ENCODE results near the gene ADAMTS9. TPM values are rescaled to one million over a fixed set of nuclear protein-coding genes. Genes with fewer than 3 reads are reported as not detected.

The ADAMTS9 gene
- total RNA-seq, 1 experiment from 2014 or later = 0.46 TPM

GRCh38 chr3:64728428-64728827 is 40.6 kb upstream of the ADAMTS9 start:
- WGBS (ENCODE audit: extremely low coverage, insufficient read length, low lambda C conversion rate) = no CpG with 5 or more reads among the region's 4 CpGs

More at GRCh38 chr3:64728428-64728827, 40.6 kb upstream of the ADAMTS9 start:
- no peak overlapping the region for H2BK120ac ChIP-seq (ENCODE audit: low read depth, low read length, poor library complexity, severe bottlenecking)
- H3K56ac ChIP-seq (ENCODE audit: insufficient read length, low read depth, low read length) = no peak overlapping the region
- H2AK5ac ChIP-seq (ENCODE audit: insufficient read length, low read length) = no peak overlapping the region
- TF ChIP-seq CTCF (conservative IDR thresholded peaks at IDR 0.05) = no peak
- H3K18ac ChIP-seq (ENCODE audit: insufficient read length, low read depth, low read length) = no peak overlapping the region
- H4K20me1 ChIP-seq (ENCODE audit: control insufficient read depth, insufficient read depth, insufficient read length) = no peaks in the 10 kb centered on the region
- no peak overlapping the region for H4K8ac ChIP-seq (replicated peaks; ENCODE audit: insufficient read length, low read depth, low read length)
- H3K14ac ChIP-seq (ENCODE audit: insufficient read depth, low read length) = no peak overlapping the region
- H3K79me1 ChIP-seq (ENCODE audit: insufficient read depth, low read depth, low read length, poor library complexity, severe bottlenecking) = no peaks in the 10 kb centered on the region
- no peak overlapping the region for H2BK15ac ChIP-seq (ENCODE audit: low read depth, low read length)
- no peak overlapping the region for H2BK12ac ChIP-seq (ENCODE audit: insufficient read length, low read depth, low read length)
- Mint-ChIP-seq H3K27me3 (ENCODE audit: low read depth) (peaks cover 9% of the 10 kb centered on the region; the same call in 1 of the 2 replicates), H3K9me3 (no peaks in the 10 kb centered on the region), H3K4me1 (peaks cover 22 to 24% of the 10 kb centered on the region in 2 experiments), H3K27ac (no peak overlapping the region), H3K36me3 (ENCODE audit: insufficient read depth in 1 of 3, low read depth in 3 of 3) (no peaks in the 10 kb centered on the region), H3K4me3 (no peak overlapping the region)
- H3K9ac ChIP-seq (ENCODE audit: extremely low read depth, insufficient read length, low read length) = no peak overlapping the region
- no peak overlapping the region for H4K91ac ChIP-seq (ENCODE audit: insufficient read length, low read depth, low read length)
- no peaks in the 10 kb centered on the region for H3K23me2 ChIP-seq (ENCODE audit: insufficient read length, low read depth, low read length, poor library complexity, severe bottlenecking)
- H3K79me2 ChIP-seq (ENCODE audit: insufficient read depth, low read length) = no peaks in the 10 kb centered on the region
- H2BK20ac ChIP-seq (ENCODE audit: low read depth, low read length, poor library complexity, severe bottlenecking) = no peak overlapping the region
- no peak overlapping the region for H3K4me2 ChIP-seq (ENCODE audit: insufficient read depth, insufficient read length, low read length)
- DNase-seq = no peak
- H3T11ph ChIP-seq (ENCODE audit: low read length) = no peak overlapping the region
- no peak overlapping the region for H3K4ac ChIP-seq (ENCODE audit: low read depth, low read length)
- no peak overlapping the region for H2AFZ ChIP-seq (ENCODE audit: low read length)
- H4K5ac ChIP-seq (ENCODE audit: insufficient read length, low read depth, low read length) = no peak overlapping the region
- H3K9me3 ChIP-seq (ENCODE audit: control insufficient read depth, low read depth, low read length) = no peaks in the 10 kb centered on the region
- H2BK5ac ChIP-seq (ENCODE audit: insufficient read length, low read length) = no peak overlapping the region
- H3K27me3 ChIP-seq (ENCODE audit: insufficient read depth, low read length) = no peaks in the 10 kb centered on the region
- H3K27ac ChIP-seq (ENCODE audit: insufficient read length, low read depth, low read length) = no peak overlapping the region
- H3K23ac ChIP-seq (ENCODE audit: insufficient read length, low read depth, low read length) = no peak overlapping the region
- peaks cover 7% of the 10 kb centered on the region for H3K4me1 ChIP-seq (ENCODE audit: insufficient read depth, low read length)
